Smooth muscle cell (in vitro differentiated cells): ENCODE measurements around the gene FABP3. TPM values are rescaled to one million over a fixed set of nuclear protein-coding genes. Genes with fewer than 3 reads are reported as not detected.
"Not testable (repeated sequence)": the region's sequence is repeated elsewhere in the genome, so short reads cannot be mapped to it uniquely, and the experiment has no call there.

Source experiments
- DNase-seq: peaks from one replicate; lab custom pipeline; 2025; ENCODE audit not compliant: unreplicated experiment; lab: John Stamatoyannopoulos, UW
- H2AFZ ChIP-seq: fragments of 200-600 bp; sonication (generic); 2 replicates; pipeline ENCODE4 v1.6.0; 2016; ENCODE audit warnings: antibody characterized with exemption, low read depth, mild to moderate bottlenecking
- H3F3A ChIP-seq: fragments of 200-600 bp; sonication (generic); 2 replicates; pipeline ENCODE4 v1.6.0; 2017; ENCODE audit warnings: antibody characterized with exemption, low read depth
- H3K27ac ChIP-seq: fragments of 200-600 bp; sonication (generic); 2 replicates; pipeline ENCODE4 v1.5.1; 2016; ENCODE audit warnings: low read depth, mild to moderate bottlenecking
- H3K27me3 ChIP-seq: fragments of 200-600 bp; sonication (generic); 2 replicates; pipeline ENCODE4 v1.6.1; 2016; ENCODE audit warnings: low read depth, mild to moderate bottlenecking
- H3K36me3 ChIP-seq: fragments of 200-600 bp; sonication (generic); 2 replicates; pipeline ENCODE4 v1.5.1; 2016; ENCODE audit warnings: low read depth
- H3K4me1 ChIP-seq: fragments of 200-600 bp; sonication (generic); 2 replicates; pipeline ENCODE4 v1.5.1; 2016; ENCODE audit warnings: low read depth
- H3K4me2 ChIP-seq: fragments of 200-600 bp; sonication (generic); 2 replicates; pipeline ENCODE4 v1.6.0; 2016; ENCODE audit warnings: mild to moderate bottlenecking
- H3K4me3 ChIP-seq: fragments of 200-600 bp; sonication (generic); 2 replicates; pipeline ENCODE4 v1.5.1; 2016; ENCODE audit warnings: mild to moderate bottlenecking
- H3K79me2 ChIP-seq: fragments of 200-600 bp; sonication (generic); 2 replicates; pipeline ENCODE4 v1.6.0; 2016; ENCODE audit warnings: low read depth, mild to moderate bottlenecking
- H3K9ac ChIP-seq: fragments of 200-600 bp; sonication (generic); 2 replicates; pipeline ENCODE4 v1.6.0; 2016; ENCODE audit warnings: low read depth
- H3K9me3 ChIP-seq: fragments of 200-600 bp; sonication (generic); replicated peaks from 2 replicates; pipeline ENCODE4 v1.5.1; 2016; ENCODE audit warnings: low read depth
- H4K20me1 ChIP-seq: fragments of 200-600 bp; sonication (generic); 2 replicates; pipeline ENCODE4 v1.6.0; 2016; ENCODE audit warnings: low read depth
- WGBS: methylation state at CpG from one replicate; pipeline ENCODE4 v1.1.7; 2016; ENCODE audit warnings: low lambda C conversion rate; 5-methylcytosine and 5-hydroxymethylcytosine counted together
- polyA plus RNA-seq: library from polyadenylated mRNA; unstranded; fragments of >200 nt; fragmentation: Nextera tagmentation; extraction: Ambion mirVana; gene quantifications from 2 replicates; pipeline ENCODE4 v1.2.1, GENCODE V29; 2016
- total RNA-seq: library from RNA; depleted of rRNA; stranded (reverse); fragments of >200 nt; gene quantifications from 2 replicates; pipeline ENCODE4 v1.2.3, GENCODE V29; 2014
- TF ChIP-seq, protein P1 (sequence below): fragments of 200-600 bp; sonication (generic); IDR thresholded peaks from 2 replicates; pipeline ENCODE4 v1.5.1; 2017; ENCODE audit warnings: borderline replicate concordance, mild to moderate bottlenecking, antibody characterized with exemption; ENCODE audit not compliant: insufficient read depth, poor library complexity, severe bottlenecking

FABP3 gene
- total and polyA plus RNA-seq, 2 experiments from 2014 or later, result 2.5 to 6.9 TPM

DNA sequence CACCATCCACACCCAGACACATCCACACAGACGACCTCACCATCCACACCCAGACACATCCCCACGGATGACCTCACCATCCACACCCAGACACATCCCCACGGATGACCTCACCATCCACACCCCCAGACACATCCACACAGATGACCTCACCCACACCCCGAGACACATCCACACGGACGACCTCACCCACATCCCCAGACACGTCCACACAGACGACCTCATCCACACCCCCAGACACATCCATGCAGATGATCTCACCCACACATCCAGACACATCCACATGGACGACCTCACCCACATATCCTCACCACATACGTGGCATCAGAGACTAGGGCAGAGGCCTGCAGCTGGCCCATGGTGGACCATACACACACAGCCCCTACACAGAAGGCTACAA is 14.7 kb upstream of the FABP3 start:
- Histone ChIP-seq H3F3A (no peaks in the 10 kb centered on the region), H3K9me3 (no peaks in the 10 kb centered on the region), H3K9ac (no peak overlapping the region), H3K36me3 (no peaks in the 10 kb centered on the region), H3K4me2 (no peak overlapping the region), H3K4me1 (no peaks in the 10 kb centered on the region), H3K4me3 (no peak overlapping the region), H3K27me3 (no peaks in the 10 kb centered on the region), H3K27ac (no peak overlapping the region), H4K20me1 (no peaks in the 10 kb centered on the region), H2AFZ (no peak overlapping the region), H3K79me2 (no peaks in the 10 kb centered on the region)
- DNase-seq, result no peak
- WGBS, result 79% methylated on average over 10 of the region's 10 CpGs
- TF ChIP-seq, protein P1, sequence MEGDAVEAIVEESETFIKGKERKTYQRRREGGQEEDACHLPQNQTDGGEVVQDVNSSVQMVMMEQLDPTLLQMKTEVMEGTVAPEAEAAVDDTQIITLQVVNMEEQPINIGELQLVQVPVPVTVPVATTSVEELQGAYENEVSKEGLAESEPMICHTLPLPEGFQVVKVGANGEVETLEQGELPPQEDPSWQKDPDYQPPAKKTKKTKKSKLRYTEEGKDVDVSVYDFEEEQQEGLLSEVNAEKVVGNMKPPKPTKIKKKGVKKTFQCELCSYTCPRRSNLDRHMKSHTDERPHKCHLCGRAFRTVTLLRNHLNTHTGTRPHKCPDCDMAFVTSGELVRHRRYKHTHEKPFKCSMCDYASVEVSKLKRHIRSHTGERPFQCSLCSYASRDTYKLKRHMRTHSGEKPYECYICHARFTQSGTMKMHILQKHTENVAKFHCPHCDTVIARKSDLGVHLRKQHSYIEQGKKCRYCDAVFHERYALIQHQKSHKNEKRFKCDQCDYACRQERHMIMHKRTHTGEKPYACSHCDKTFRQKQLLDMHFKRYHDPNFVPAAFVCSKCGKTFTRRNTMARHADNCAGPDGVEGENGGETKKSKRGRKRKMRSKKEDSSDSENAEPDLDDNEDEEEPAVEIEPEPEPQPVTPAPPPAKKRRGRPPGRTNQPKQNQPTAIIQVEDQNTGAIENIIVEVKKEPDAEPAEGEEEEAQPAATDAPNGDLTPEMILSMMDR, result no peak

DNA sequence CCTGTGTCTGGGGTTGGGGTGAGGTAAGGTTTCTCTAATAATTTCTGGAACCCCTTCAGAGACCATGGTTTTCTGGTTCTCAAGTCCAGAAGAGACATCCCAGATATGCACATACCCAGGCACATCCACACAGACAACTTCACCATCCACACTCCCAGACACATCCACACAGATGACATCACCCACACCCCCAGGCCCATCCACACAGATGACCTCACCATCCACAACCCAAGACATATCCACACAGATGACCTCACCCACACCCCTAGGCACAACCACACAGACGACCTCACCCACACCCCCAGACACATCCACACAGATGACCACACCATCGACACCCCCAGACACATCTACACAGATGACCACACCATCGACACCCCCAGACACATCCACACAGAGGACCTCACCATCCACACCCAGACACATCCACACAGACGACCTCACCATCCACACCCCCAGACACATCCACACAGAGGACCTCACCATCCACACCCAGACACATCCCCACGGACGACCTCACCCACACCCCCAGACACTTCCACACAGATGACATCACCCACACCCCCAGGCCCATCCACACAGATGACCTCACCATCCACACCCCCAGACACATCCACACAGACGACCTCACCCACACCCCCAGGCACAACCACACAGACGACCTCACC is 13.8 kb upstream of the FABP3 start:
- 90% methylated on average over 8 of the region's 8 CpGs for WGBS
- not testable (repeated sequence) for H3K4me1 ChIP-seq, H3K27ac ChIP-seq

DNA sequence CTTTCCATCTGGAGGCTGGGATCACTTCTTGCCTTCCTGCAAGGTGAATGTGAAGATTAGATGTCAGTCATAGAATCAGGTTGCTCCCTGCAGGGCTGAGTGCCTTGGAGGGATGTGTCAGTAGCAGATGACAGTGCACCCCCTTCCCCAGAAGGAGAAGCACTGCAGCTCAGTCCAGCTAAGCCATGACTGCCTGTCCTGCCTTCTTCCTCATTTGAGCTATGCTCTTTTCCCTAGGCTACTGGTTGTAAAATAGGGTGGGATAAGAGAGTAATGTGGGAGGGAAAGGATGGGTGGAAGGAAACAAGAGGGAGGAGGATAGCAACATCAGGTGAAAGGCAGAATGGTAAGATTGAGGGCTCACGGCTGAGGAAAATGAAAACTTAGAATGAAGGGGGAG is 11.1 kb upstream of the FABP3 start:
- no peak overlapping the region for H3K27ac ChIP-seq
- H3K9me3 ChIP-seq, result no peaks in the 10 kb centered on the region
- H3K36me3 ChIP-seq, result no peaks in the 10 kb centered on the region
- H3K4me3 ChIP-seq, result no peak overlapping the region
- 27% methylated on average over 1 of the region's 1 CpG for WGBS
- H3K79me2 ChIP-seq, result no peaks in the 10 kb centered on the region
- no peak for DNase-seq
- TF ChIP-seq, protein P1, result no peak
- no peak overlapping the region for H3K9ac ChIP-seq
- no peak overlapping the region for H2AFZ ChIP-seq
- no peaks in the 10 kb centered on the region for H3K4me1 ChIP-seq
- no peak overlapping the region for H3K4me2 ChIP-seq
- no peaks in the 10 kb centered on the region for H3K27me3 ChIP-seq
- H3F3A ChIP-seq, result no peaks in the 10 kb centered on the region
- no peaks in the 10 kb centered on the region for H4K20me1 ChIP-seq

More for the DNA sequence above, 13.8 kb upstream of the FABP3 start:
- not testable (repeated sequence) for H4K20me1 ChIP-seq, H3K27me3 ChIP-seq, H3K36me3 ChIP-seq, DNase-seq, H3F3A ChIP-seq, H3K9ac ChIP-seq, H3K9me3 ChIP-seq, H3K79me2 ChIP-seq, H2AFZ ChIP-seq, H3K4me3 ChIP-seq, H3K4me2 ChIP-seq

DNA sequence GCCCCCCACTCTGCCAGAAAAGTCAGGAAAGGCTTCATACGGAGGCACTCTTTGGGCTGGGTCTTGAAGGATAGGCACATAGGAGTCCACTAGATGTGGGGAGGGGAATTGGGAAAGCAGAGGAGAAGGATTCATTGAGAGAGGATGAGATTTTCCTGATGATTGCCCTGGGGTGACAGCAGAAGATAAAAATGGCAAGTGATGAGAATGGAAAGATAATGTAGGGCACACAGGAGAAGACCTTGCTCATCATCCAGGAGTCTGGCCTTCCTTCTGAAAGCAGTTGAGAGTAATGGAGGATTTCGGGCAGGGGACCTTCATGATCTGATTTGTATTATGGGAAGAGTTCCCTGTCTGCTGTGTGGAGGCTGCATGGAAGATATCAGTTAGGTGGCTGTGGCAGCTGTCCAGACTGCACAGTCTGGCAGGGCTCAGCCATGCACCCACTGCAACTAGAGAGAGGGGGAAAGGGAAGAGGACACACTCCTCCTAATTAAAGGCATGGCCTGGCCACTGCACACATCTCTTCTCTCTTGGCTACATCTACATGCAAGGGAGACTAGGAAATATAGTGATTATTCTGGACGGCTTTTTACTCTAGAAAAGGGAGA is 9.6 kb upstream of the FABP3 start:
- no peak overlapping the region for H3K4me3 ChIP-seq
- WGBS, result 85% methylated on average over 3 of the region's 3 CpGs

More for the DNA sequence above, 9.6 kb upstream of the FABP3 start:
- H3K4me1 ChIP-seq, result no peaks in the 10 kb centered on the region
- H3K9ac ChIP-seq, result no peak overlapping the region
- TF ChIP-seq, protein P1, result no peak
- DNase-seq, result no peak
- no peaks in the 10 kb centered on the region for H3K36me3 ChIP-seq
- no peak overlapping the region for H3K4me2 ChIP-seq
- H3K27ac ChIP-seq, result no peak overlapping the region
- H3K9me3 ChIP-seq, result no peaks in the 10 kb centered on the region
- H2AFZ ChIP-seq, result no peak overlapping the region
- H3F3A ChIP-seq, result no peaks in the 10 kb centered on the region
- H3K79me2 ChIP-seq, result no peaks in the 10 kb centered on the region
- no peaks in the 10 kb centered on the region for H4K20me1 ChIP-seq
- no peaks in the 10 kb centered on the region for H3K27me3 ChIP-seq
